Colonic mucosa (tissue), 4 donors: ENCODE measurements around the gene PRELID3B. TPM values are rescaled to one million over a fixed set of nuclear protein-coding genes. Genes with fewer than 3 reads are reported as not detected.

Source experiments
- DNase-seq: peaks from one replicate; pipeline ENCODE4 v3.0.0-alpha.2; 2020
- H3K27ac ChIP-seq: fragments of 200-600 bp; one replicate; pipeline ENCODE4 v1.8.0; 2021
- H3K27me3 ChIP-seq: fragments of 200-600 bp; one replicate; pipeline ENCODE4 v1.8.0; 2021
- H3K36me3 ChIP-seq: fragments of 200-600 bp; one replicate; pipeline ENCODE4 v1.8.0; 2021
- H3K4me1 ChIP-seq: fragments of 200-600 bp; one replicate; pipeline ENCODE4 v1.8.0; 2021; ENCODE audit warnings: mild to moderate bottlenecking
- H3K4me3 ChIP-seq: fragments of 200-600 bp; one replicate; pipeline ENCODE4 v1.8.0; 2021
- H3K9ac ChIP-seq, 2 donors: one replicate each; pipeline ENCODE4 v1.7.0; 2013; ENCODE audit warnings: control low read depth in 2 of 2, low read depth in 2 of 2, low read length in 2 of 2
- H3K9me3 ChIP-seq: fragments of 200-600 bp; one replicate; pipeline ENCODE4 v1.8.0; 2021
- CTCF ChIP-seq: fragments of 200-600 bp; IDR thresholded peaks from one replicate; pipeline ENCODE4 v1.8.0; 2022; ENCODE audit warnings: antibody characterized with exemption, mild to moderate bottlenecking
- intact Hi-C: fragments of 100-400 bp; cut with DNase I; formaldehyde crosslinking; loops from one replicate; pipeline ENCODE4 v1.14.1; 2022
- total RNA-seq, 2 donors: library from RNA; stranded (reverse); fragmentation: NEBNext Ultra II Directional in 1 of 2; extraction: Animal tissue kit (Norgen Biotek cat#: 25700) in 1 of 2; gene quantifications; one replicate each; pipeline ENCODE4 v1.2.1, GENCODE V29; 2021
- donor health status: healthy.
- donor health status: DM: no; HTN: no; CAD: no.
- donor health status: DM: no; HTN: no; CAD: no.

PRELID3B gene
- total RNA-seq, 2 donors from 2014 or later = 138 to 141 TPM

DNA sequence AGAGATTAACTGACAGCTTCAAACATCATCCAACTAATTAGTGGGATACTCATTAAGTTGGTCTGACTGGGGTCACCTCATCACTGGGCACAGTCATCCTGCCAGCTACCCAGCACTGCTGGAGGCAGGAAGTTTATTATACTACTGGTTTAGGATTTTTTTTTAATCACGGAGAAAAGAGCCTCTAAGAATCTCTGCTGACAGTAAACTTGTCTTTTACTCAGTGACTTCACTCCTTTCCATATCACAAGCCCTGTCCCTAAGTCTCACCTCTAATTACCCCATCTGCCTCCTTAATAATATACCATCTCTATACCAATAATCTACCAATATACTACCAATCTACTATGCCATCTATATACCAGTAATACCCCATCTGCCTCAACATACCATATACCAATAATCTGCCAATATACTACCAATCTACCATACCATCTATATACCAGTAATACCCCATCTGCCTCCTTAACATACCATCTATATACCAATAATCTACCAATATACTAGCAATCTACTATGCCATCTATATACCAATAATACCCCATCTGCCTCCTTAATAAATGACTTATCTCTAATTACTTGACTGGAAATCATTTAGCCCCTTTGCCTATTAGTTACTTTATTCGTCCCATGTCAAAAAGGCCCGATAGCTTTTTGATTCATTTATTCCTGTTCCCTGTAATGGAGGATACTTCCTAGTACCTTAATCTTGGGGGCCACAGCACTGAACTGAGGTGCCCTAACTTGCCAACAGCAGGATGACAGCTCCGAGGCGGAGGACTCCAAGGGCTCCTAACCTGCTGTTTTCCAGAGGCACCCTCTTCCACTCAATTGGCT is 15.5 kb downstream of the PRELID3B start:
- TF ChIP-seq CTCF = no peak
- Histone ChIP-seq H3K4me1 (peaks cover 4% of the 10 kb centered on the region), H3K9ac (no peak overlapping the region), H3K4me3 (no peak overlapping the region), H3K27me3 (no peaks in the 10 kb centered on the region), H3K27ac (no peak overlapping the region), H3K36me3 (no peaks in the 10 kb centered on the region), H3K9me3 (no peaks in the 10 kb centered on the region)
- intact Hi-C loops = no loop called here
- no peak for DNase-seq

DNA sequence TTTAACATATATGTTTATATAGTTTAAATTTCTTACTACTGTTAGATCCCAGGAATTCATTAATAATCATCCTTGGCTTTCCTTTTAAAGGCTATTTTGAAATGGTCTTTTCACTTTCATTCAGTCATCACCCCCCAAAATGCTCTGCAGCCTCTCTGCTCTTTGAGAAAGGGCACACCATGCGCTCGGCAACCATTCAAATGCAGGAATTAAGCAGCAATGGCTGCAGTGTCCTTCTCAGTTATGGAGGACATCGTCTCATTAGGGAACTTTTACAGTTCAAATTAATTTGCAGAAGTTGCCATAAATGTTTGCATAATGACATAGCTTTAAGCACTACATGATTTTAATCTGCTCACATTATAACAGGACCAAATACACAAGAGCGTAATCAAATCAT is 17.1 kb downstream of the PRELID3B start:
- H3K36me3 ChIP-seq = no peaks in the 10 kb centered on the region
- intact Hi-C loops = no loop called here
- H3K9me3 ChIP-seq = no peaks in the 10 kb centered on the region
- no peak overlapping the region for H3K4me3 ChIP-seq
- no peaks in the 10 kb centered on the region for H3K27me3 ChIP-seq
- TF ChIP-seq CTCF = no peak
- no peak overlapping the region for H3K27ac ChIP-seq
- DNase-seq = no peak
- H3K9ac ChIP-seq = no peak overlapping the region
- H3K4me1 ChIP-seq = peaks cover 4% of the 10 kb centered on the region

DNA sequence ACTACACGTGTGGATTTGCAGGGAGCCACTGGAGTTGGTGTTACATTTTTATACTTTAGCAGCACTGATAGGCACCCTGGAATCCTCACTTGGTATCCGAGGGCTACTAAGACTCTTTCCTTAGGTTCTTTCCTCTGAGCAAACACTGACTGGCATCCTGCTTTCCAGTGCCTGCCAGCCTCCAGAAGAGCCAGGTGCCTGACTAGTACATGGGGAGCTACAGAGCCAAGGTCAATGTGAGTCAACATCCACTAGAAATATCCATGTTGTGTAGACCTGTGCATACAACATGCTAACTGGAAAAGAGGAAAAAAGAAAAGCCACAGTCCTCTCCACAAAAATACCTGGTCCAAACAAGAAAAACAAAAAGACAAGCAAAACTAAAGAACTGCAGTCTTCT is 17.5 kb downstream of the PRELID3B start:
- intact Hi-C loops = no loop called here
- Histone ChIP-seq H3K27ac (no peak overlapping the region), H3K4me3 (no peak overlapping the region), H3K36me3 (no peaks in the 10 kb centered on the region), H3K27me3 (no peaks in the 10 kb centered on the region), H3K4me1 (peaks cover 4% of the 10 kb centered on the region), H3K9ac (no peak overlapping the region), H3K9me3 (no peaks in the 10 kb centered on the region)
- no peak for DNase-seq
- no peak for TF ChIP-seq CTCF

- Histone ChIP-seq H3K4me1 (peaks cover 3% of the 10 kb centered on the region), H3K4me3 (no peak overlapping the region), H3K27ac (no peak overlapping the region), H3K9ac (no peak overlapping the region), H3K27me3 (no peaks in the 10 kb centered on the region), H3K9me3 (no peaks in the 10 kb centered on the region), H3K36me3 (no peaks in the 10 kb centered on the region)
- intact Hi-C loops = no loop called here
- no peak for TF ChIP-seq CTCF
- DNase-seq = no peak
These were observed 18.5 kb downstream of the PRELID3B start for GRCh38 chr20:59024111-59024530.

GRCh38 chr20:59023616-59024015 is 19.0 kb downstream of the PRELID3B start:
- TF ChIP-seq CTCF = no peak
- Histone ChIP-seq H3K27ac (no peak overlapping the region), H3K9ac (no peak overlapping the region), H3K4me3 (no peak overlapping the region), H3K27me3 (no peaks in the 10 kb centered on the region), H3K9me3 (no peaks in the 10 kb centered on the region), H3K4me1 (no peaks in the 10 kb centered on the region), H3K36me3 (no peaks in the 10 kb centered on the region)
- intact Hi-C loops = no loop called here
- no peak for DNase-seq
